HK-2 (cell line): ENCODE data around the gene SLC6A1.
A peak's percentile ranks its signal among the peaks of the same experiment; 100 is the strongest.

Source experiments
- DNase-seq: peaks from one replicate; pipeline ENCODE4 v3.0.0-alpha.2; 2018; ENCODE audit not compliant: unreplicated experiment

Gene SLC6A1

GRCh38 chr3:10970306-10970960 lies 22.1 kb upstream of the SLC6A1 start:
- DNase-seq: no peak

DNA sequence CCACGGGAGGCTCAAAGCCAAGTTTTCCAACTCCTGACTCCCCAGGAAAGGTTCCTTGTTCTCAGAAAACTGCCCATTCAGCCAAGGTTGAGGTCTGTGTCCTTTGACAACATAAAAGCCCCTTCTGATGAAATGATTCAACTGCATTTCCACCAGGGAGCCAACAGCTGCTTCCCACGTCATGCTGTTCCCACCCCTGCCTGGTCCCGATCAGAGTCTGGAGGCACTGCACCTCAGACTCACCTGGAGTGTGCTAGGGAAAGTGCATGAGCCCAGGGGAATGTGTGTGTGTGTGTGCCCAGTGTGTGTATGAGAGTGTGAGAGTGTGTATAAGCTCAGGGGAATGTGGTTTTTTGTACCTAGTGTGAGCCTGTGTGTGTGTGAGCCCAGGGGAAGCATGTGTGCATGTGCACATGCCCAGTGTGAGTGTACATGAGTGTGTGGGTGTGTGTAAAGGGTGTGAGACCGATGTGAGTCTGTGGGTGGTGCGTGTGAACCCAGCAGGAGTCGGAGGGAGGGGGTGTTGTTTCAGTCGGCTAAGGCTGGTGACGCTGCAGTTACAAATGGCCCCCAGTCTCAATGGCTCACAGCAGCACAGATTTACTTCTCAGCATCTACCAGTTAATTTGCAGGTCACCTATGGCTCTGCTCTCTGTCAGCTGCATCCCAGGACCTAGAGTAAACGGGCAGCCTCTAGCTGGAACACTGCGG lies 20.3 kb upstream of the SLC6A1 start:
- DNase-seq: no peak

DNA sequence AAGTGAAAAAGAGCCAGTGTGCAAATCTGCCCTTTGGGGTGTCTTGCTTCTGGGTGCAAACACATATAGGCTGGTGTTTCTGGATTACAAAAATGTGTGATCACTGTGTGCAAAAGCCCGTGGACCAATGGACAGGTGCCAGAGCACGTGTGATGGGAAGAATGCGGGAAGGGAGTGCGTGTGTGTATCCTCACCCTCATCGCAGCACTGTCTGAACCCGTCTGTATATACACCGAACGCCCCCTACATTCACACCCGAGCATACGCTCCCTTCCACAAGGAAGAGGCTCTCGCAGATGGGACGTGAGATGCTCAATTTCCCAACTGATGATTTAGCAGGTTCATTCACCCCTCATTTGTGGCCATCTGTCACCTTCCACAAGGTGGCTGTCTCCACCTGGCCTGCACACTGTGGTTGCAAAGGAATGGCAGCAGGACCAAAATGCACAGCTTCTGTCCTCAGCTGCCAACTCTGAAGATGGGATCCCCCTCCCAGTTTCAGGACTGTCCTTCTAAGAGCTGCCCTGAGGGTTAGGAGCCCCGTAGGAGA lies 19.4 kb upstream of the SLC6A1 start:
- DNase-seq: no peak

DNA sequence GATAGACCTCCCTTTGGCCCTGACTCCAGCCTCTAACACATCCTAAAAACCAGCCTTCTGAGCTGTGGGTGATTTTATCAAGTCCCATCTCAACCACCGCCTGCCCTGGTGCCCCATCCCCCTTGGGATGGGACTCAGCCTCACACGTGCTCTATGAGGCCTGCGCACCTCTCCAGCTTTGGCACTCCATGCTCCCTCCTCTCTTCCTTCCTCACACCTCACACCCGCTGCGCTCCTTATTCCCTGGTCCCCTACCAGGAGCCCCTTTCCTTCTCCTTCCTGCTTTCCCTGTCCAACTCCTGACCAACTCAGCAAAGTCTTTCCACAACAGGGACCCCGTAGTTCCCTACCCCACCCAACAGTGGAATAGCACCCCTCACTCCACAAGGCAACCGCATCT lies 18.4 kb upstream of the SLC6A1 start:
- no peak for DNase-seq

DNA sequence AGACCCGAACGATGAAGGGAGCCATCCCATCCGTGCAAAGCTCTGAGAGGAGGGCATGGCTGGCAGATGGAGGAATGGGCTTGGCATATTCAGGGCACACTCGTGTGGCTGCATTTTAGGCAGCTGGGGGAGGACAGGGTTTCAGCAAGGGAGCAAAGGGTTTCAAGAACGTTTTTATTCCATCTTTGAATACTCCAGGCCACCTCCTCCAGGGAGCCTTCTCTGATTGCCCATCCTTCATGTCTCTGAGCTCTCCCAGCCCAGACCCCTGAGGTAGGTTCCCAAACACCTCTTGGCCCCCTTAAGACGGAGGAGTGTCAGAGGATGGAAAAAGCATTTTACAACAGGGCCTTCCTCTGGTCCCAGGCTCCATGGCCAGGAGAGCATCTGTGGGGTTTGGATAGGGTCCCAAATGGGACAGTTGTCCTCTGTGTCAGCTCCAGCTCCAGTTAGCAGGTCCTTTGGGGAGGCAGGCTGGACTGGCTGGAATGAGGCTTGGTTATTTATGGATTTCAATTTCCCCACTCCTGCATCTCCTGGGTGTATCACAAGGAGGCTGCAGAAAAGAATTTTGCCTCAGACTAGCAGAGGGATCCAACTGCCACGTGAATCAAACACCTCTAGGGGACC lies 17.7 kb upstream of the SLC6A1 start:
- DNase-seq: no peak

- DNase-seq: no peak
Measured at GRCh38 chr3:10975695-10976234, 16.8 kb upstream of the SLC6A1 start.

DNA sequence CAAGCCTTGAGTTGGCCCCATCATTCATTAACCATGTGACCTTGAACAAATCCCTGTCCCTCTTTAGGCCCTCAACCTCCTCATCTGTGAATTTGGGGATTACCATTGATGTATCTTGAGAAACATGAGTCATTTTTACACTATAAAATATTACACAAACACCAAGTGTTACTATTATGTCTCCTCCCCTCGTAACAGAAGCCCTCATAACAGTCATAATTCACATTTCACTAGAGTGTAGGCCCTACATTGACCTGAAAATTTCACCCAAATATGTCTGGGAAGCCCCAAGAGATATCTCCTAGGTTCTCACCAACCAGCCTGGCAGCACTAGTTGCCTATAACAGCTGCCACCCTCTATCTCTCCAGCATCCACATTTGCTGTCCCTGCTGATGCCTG lies 15.8 kb upstream of the SLC6A1 start:
- no peak for DNase-seq

- no peak for DNase-seq
Measured at GRCh38 chr3:10977892-10978510, 14.5 kb upstream of the SLC6A1 start.

DNA sequence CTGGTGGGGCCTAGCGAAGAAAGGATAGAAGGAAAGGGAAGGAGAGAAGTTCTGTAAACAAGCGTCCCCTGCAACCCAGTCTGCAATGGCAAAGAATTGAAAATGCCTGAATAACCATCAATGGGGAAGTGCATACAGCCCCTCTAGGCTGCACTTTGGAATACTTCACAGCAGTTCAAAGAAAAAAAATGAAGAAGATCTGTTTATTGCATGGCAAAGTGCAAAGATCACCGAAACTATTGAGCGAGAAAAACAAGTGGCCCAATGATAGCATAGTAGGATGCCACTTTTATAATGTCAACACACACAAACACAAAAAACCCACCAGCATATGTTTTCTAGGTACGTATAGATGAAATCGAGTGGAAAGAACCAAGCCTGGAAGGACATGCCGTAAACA lies 13.6 kb upstream of the SLC6A1 start:
- DNase-seq: no peak

DNA sequence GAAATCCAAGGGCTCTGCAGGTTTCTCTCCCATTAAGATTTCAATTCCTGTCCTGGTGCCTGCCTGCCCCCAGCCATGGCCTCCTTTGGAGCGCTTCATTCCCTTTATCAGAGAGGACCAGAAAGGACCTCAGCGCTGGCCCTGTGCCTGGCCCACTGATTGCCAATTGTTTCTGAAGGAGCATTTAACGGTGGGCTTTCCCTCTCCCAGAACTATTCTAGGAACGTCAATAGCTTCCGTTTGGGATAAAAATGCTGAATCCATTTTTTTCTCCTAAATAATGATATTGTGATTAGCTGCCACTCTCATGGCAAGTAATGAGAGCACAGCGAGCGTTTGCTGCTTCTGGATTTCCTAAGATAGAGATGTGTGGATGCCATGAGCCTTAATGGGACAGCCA lies 12.2 kb upstream of the SLC6A1 start:
- no peak for DNase-seq

- DNase-seq: no peak
Measured at GRCh38 chr3:10981031-10981430, 11.5 kb upstream of the SLC6A1 start.

- DNase-seq: no peak
Measured at GRCh38 chr3:10981961-10982360, 10.6 kb upstream of the SLC6A1 start.

DNA sequence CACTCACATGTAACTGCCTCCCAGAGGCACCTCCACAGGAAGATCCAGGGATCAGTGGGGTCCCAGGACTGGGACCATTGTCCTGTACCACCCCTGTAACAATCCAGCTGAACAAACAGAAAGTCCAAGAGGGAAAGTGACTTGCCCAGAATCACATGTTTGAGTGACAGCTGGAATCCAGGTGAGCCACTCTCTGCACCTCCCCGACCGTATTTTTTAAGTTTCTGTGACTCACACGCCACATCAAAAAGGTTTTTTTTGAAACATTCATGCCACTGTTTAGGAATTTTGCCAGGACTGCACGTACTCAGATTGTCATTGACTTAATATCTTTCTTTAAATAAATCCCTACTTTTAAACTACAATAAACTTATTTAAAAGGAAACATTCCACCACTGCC lies 9.8 kb upstream of the SLC6A1 start:
- no peak for DNase-seq

DNA sequence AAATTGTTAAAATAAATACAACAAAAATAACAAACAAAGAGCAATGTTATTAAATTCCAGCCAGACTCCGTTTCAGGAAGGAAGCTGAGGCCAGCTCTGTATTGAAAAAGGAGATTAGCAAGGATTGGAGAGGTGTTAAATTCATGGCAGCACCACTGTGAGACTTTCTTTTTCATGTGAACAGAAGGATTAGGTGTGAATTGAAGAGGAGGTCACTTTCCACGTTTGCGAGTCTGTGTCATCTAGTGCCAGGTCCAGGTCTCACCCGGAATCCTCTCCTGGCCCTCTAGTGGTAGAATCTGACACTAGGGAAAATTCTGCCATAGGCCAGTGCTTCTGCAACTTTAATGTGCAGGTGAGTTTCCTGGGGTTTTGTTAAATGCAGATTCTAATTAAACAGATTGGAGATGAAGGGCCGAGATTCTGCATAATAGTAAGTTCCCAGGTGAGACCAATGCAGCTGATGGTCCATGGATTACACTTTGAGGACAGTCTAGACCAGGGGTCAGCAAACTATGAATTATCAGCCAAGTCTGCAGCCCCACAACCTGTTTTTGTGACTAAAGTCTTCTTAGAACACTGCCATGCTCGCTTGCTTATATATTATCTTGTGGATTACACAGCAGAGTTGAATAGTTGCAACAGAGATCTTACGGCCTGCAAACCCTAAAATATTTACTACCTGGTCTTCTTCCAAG lies 9.2 kb upstream of the SLC6A1 start:
- DNase-seq: peak; percentile 13

- no peak for DNase-seq
Measured at GRCh38 chr3:10984371-10984896, 8.1 kb upstream of the SLC6A1 start.

DNA sequence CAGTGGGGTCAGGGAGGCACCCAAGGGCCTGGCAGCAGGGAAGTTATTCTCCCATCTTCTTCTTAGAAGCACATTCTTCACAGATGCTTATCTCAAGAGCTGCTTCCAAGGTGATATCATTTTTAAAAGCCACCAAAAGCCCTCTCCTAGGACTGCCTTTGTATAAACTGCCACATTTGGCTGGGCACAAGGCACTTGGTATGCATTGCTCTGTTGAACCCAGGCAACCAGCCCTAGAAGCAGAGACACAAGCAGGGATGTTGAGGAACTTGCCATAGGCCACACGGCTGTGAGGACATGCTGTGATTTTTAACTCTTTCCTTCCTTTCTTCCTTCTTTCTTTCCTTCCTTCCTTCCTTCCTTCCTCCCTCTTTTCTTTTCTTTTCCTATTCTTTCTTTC lies 7.4 kb upstream of the SLC6A1 start:
- DNase-seq: no peak

- no peak for DNase-seq
Measured at GRCh38 chr3:10986592-10986991, 6.0 kb upstream of the SLC6A1 start.

GRCh38 chr3:10988001-10988665 lies 4.4 kb upstream of the SLC6A1 start:
- no peak for DNase-seq

GRCh38 chr3:10988991-10989484 lies 3.5 kb upstream of the SLC6A1 start:
- no peak for DNase-seq

DNA sequence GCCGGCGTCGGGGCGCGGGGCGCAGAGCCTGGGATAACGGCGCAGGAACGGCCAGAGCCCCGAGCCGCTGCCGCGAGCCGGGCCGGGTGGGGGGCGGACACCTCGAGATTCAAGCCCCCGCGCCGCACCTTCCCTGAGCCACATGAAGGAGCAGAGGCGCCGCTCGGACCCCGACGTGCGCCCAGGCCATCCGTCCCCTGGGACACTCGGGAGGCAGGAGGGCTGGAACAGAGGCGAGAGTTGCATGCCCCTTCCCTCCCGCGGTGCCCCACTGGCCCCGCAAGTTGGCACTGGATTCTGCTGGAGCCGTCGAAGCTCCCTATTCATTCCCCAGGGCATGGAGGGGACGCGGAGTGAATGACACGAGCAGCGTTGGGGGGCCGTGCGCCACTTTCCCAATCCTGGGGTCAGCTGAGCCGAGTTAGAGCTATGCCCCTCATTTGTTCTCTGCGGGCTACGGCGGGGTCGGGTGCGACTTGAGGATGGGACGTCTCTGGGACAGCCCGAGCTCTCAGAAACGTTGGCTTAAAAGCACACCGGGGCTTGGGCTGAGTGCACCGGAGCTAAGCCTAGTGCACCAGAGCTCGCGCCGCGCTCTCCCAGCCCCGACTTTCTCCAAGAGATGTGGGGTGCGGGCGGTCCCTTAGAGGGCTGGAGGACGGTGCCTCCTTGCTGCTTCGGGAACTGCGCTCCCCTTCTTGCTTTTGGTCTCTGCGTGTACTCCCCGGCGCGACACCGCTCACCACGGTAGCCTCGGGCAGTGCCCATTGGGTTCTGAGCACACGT lies 588 bp downstream of the SLC6A1 start:
- no peak for DNase-seq
